Measurements from ENCODE around the gene POLR1G.

- TF ChIP-seq POLR2AphosphoS5 (IDR thresholded peaks at IDR 0.05): no peak
- no peak for TF ChIP-seq CTCF (IDR thresholded peaks at IDR 0.05)
Observed at GRCh38 chr19:45442408-45442777, 35.9 kb downstream of the POLR1G start.

Measured in gastroesophageal sphincter (tissue), 3 donors.